GM19324 (cell line): ENCODE results near the gene MACO1.
"Not testable (repeated sequence)": the region's sequence is repeated elsewhere in the genome, so short reads cannot be mapped to it uniquely, and the experiment has no call there.

Experiments
- ATAC-seq: cut with Tn5 transposase; IDR thresholded peaks from one replicate; pipeline ENCODE4 v1.9.1; 2021; ENCODE audit warnings: mild to moderate bottlenecking, moderate library complexity; ENCODE audit not compliant: unreplicated experiment, low FRiP score

The MACO1 gene, protein sequence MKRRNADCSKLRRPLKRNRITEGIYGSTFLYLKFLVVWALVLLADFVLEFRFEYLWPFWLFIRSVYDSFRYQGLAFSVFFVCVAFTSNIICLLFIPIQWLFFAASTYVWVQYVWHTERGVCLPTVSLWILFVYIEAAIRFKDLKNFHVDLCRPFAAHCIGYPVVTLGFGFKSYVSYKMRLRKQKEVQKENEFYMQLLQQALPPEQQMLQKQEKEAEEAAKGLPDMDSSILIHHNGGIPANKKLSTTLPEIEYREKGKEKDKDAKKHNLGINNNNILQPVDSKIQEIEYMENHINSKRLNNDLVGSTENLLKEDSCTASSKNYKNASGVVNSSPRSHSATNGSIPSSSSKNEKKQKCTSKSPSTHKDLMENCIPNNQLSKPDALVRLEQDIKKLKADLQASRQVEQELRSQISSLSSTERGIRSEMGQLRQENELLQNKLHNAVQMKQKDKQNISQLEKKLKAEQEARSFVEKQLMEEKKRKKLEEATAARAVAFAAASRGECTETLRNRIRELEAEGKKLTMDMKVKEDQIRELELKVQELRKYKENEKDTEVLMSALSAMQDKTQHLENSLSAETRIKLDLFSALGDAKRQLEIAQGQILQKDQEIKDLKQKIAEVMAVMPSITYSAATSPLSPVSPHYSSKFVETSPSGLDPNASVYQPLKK

DNA sequence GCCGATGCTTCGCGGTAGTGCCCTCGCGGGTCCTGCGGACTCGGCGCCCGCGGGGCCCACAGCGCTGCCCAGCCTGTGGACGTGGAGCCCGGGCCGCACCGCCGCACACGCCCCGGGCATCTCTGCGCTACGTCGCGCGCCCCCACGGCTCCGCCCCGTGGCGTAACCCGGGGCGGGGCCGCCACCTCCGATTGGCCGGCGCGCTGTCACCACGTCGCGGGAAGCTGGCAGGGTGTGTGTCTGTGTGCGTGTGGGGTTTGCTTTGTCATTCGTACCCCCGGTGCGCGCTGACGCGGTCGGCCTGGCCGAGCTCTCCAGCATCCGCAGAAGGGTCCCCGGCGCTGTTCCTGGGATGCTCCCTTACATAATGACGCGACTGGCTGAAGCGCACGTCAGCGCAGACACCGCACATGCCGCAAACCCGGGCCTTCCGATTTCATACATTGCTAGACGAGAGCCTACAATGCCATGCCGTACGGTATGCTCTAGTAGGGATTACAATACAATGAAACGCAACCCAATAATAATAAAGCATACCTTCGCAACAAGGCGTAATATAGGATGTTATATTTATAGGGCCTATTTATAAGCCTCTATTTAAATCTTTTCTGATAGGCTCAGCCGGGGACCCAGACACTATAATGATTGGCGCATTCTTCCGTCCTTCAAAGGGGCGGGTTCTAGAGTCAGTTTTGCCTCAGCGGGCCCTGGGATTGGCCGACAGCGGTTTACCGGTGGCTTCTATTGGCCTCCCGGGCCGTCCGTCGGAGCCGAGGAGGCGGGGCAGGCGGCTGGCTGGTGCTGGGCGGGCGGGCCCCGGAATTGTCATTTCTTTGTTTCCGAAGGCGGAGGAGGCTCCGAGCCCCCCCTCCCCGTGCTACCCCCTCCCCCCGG lies at the start of gene MACO1:
Gene MACO1 (plus strand): TSS at position 825 of the 894 bp plus-strand sequence. CDS start 202 bp downstream, outside the sequence.
- ATAC-seq, result peak; percentile 83

DNA sequence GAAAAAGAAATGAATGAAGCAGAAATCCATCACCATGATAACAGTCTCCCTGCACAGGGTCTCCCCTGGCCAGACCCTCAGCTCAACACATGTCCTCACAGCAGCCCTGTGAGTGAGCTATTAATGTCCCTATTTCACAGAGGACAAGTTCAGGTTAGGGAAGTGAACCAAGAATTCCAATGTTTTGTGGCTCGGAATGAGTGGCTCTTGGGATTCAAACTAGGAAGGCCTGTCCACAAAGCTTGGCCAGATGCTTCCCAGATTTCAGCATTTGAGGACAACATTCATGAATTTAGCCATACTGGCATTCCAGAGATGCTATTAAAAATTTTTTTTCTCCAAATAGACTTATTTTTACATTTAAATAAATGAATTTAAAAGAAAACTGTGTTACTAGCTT lies 48.2 kb upstream of the MACO1 start:
- not testable (repeated sequence) for ATAC-seq

DNA sequence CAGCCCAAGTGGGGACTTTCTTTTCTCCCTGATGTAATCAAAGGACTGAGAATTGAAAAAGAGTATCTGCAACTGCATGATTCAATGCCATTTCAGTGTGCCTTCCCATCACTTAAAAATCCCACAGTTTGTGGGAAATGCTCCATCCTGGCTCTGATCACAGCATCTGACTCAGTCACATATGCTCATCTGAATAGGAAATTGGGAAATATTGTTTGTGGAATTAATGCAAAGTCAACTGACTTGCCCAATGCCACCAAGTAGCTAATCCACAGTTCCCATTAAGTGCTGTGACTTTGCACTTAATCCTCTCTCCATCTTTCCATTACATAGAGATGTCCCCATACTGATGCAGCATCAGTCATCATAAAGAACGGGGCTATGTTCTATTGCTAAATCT lies 47.6 kb upstream of the MACO1 start:
- ATAC-seq, result not testable (repeated sequence)

DNA sequence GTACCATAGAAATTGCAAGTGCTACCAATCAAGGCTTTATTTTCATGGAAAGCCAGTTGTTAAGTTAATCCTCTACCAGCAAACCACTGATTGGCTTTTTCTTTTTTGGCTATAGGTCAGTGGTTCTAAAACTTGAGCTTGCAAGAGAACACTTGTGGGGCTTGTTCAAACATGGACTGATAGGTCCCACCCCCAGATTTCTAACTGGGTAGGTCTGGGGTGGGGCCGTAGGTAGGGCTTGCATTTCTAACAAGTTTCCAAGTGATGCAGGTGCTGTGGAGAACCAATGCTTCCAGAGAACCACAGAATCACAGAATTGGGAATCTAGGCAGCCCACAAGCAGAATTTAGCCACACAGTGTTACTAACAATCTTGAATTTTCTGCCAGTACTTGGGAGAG lies 46.8 kb upstream of the MACO1 start:
- not testable (repeated sequence) for ATAC-seq

DNA sequence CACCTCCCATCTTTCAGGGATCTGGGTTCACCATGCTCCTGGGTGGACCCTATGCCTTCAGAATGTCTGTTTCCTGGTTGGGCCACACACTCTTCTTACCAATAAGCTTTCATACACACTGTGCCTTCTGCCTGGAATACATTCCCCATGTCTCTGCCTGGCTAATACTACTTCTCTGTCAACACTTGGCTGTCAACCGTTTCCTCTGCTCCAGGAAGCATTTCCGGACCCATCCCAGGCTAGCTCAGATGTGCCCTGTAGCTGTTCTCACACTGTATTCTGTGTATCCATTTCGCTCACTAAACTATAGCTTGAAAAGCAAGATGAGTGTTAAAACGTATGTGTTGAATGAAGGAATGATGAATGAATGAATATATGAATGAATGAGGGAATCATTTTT lies 43.6 kb upstream of the MACO1 start:
- ATAC-seq, result not testable (repeated sequence)

DNA sequence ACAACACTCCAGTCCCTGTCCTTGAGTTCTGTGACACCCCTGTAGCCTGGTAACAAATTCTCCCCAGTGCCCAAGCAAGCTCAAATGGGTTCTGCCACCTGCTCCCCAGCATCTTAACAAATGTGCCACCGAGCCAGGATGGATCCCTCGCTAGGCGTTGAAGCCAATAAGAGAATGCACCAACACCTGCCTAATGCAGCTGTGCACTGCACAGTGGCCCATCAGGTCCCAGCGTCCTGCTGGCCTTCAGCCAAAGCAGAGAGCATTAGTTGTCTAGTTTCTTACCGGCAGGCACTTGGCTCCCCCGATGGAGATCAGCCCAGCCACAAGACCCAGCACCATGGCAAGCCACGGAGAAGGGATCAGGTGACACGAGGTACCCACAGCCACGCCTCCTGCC lies 42.0 kb upstream of the MACO1 start:
- ATAC-seq, result not testable (repeated sequence)

DNA sequence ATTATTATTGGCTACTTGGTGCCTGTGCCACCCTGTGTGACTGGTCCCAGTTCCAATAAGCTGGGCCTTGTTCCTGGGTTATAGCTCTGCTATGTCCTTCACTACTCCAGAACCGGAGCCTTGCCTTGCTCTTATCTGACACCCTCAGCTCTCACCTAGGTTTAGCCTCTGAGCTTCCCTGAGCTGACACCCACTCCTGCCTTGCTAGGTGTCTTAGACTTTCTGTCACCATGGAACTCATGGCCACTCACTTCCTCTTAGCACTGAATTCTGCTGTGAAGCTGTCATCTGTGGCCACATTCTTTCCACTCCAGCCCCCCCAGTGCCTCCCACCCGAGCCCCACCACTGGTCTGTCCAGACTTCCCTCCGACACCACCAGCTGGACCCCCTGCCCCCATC lies 41.0 kb upstream of the MACO1 start:
- ATAC-seq, result not testable (repeated sequence)

DNA sequence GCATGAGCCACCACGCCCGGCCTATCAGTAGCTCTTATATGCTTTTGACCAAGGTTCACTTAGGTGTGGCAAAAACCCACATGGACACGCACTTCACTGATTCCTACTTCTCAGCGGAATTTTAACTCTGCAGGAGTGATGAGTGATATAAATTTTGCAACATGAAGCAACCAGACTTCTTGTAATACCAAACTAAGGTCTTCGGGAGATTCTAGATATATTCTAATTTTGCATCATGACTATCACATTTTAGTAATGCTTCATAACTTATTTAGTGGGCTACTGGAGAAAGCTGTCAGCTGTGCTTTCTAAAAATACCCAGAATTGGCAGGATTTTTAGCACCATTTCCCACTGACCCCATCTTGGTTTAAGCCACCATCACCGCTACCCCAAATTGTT lies 37.9 kb upstream of the MACO1 start:
- ATAC-seq, result no peak

DNA sequence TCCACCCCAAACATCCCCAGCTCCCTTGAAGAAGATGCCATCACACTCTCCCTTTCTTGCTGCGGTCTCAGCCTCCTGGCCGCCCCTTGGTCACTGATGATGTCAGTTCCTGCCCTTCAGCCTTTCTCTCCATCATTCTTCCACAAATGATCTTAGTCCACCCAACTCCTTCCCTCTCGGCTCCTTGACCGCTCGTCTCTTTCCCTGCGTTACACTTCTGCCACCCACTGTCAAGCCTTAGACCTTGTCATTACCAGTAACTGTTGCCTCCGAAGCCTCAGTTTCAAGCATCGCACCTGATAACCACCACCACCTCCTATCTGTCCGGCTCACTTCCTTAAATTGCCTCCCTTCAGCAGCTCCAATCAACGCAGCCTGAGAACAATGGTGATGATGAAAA lies 33.1 kb upstream of the MACO1 start:
- ATAC-seq, result not testable (repeated sequence)

DNA sequence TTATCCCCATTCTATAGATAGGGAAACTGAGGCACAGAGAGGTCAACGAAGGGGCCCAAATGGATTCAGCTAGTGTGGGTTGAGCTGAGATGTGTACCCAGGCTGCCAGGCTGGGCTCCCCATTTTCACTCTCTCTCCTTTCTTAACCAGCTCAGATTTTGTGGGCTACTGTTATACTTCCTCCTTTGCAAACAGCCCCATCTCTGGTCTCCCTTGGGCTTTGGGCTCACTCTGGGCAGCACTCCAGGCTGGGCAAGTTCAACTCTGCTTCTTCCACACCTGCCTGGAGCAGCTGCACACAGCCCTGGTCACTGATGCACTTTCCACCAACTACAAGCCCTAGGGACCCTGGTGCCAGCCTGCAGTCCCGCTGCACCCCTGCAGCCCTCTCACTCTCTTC lies 32.6 kb upstream of the MACO1 start:
- ATAC-seq, result not testable (repeated sequence)

DNA sequence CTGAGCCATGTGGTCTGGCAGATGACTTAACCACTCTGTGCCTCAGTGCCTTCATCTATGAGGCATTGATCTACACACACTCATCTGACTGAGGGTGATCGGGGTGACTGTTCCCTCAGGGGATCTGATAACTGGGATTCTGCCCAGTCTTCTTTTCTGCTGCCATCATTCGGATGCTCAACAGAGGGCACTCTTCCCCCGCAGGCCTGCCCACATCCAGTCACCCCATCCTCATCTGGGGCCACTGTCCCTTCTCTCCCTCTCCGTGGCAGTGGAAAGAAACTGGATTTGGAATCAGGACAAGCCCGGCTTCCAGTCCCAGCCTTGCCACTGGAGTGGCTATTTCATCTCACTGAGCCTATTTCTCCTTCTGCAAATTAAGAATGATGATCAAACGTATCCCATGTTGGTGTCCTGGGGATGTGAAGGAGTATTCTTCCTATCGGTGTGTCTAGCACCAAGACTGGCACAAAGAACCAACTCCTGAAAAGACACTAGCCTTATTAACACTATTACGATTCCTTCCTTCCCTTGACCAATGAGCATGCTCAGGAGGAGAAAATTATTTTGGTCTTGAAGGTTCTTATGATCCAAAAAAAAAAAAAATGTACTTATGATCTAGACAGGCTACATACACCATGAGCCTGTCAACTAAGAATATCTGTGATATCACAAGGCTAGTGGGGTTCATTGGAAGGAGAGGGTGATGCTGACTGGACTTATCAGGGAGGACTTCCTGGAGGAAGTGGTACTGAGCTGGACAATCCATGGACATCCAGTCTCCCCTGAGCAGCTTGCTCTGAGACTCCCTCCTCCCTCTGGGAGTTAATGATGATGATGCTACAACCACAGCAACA lies 27.5 kb upstream of the MACO1 start:
- ATAC-seq, result not testable (repeated sequence)

DNA sequence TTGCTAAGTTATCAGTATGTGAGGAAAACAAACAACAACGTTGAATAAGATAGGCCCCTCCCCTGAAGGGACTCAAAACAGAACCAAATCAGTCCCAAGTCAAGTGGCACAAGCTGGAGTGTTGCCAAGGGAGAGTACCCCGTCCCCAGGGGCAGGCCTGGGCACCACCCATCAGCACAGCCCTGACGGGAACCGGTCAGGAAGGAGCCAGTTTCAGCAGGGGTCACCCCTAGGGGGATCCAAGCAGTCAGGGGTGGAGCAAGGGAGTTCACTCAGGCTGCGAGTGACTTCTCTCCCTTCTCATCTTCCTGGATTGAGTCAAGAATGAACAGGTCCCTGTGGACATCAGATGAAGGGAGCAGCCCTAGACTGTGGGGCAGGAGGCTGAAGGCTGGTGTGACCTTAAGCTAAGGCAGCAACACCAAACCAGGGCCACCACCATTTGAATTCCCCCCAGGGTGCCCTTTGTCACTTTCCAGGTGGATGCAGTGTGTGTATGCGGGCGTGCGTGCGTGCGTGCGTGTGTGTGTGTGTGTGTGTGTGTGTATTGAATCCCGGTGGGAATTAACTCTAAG lies 24.9 kb upstream of the MACO1 start:
- ATAC-seq, result not testable (repeated sequence)

DNA sequence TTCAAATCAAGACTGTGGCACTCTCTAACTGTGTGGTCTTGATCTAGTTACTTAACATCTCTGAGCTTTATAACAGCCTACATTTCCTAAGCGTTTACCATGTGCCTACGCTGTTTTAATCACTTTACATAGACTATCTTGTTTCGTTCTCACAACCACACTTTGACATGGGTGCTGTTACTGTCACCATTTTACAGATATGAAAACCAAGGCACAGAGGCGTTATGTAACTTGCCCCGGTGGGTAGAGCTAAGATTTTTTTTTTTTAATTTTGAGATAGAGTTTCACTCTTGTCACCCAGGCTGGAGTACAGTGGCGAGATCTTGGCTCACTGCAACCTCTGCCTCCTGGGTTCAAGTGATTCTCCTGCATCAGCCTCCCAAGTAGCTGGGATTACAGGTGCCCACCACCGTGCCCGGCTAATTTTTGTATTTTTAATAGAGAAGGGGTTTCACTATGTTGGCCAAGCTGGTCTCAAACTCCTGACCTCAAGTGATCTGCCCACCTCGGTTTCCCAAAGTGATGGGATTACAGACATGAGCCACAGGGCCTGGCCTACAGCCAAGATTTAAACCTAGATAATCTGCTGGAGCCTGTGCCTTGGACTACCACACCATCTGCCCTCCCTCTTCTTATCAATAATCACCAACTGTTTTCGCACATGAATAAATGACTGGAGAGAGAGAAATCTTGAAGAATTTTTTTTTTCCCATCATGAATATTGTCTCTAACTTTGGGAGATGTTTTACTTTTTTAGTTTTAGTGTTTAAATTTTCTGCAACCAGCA lies 20.9 kb upstream of the MACO1 start:
- ATAC-seq, result not testable (repeated sequence)

DNA sequence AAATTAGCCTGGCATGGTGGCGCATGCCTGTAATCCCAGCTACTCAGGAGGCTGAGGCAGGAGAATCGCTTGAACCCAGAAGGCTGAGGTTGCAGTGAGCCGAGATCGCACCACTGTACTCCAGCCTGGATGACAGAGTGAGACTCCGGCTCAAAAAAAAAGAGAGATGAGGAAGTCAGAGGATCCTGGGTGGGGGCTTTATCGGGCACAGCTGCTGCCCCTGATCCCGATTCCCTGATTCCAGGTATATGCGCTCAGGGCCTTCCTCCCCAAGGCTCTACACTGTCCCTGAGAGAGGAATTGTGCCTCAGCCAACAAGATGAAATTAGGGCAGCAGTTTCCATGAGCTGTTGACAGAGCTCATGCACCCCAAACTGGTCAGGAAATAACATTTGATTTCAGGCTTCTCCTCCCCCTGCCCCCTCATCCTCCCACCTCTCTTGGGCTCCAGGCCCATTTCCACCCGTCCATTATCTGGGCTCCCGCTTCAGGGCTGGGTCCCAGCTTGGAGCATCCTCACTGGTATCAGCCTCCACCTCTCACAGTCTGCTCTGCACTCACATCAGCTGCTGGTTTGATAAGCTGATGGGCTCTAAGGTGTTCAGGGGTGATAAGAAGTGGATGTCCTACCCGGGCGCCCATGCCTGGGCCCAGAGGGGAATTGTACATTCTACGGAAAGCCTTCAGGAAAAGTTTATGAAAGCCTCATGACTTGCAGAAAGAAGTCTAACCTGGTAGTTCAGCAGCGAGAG lies 17.6 kb upstream of the MACO1 start:
- ATAC-seq, result not testable (repeated sequence)

DNA sequence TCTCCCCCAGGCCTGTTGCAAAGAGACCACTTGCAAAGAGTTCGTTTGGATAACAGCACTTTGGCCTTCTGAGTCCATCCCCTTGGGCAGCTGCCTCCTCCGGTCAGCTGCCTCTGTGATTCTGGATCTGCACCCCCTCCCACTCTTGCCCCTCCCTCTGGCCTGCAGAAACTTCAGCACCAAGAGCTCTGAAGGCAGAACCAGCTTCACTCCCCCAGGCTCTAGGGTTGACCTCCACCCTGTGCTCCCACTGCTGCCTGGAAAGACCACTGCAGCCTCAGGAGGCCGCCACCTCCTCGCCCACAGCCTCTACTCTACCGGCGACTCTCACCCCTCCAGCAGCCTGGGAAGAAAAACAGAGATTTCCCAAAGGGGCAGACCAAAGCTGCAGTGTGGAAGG lies 16.5 kb upstream of the MACO1 start:
- not testable (repeated sequence) for ATAC-seq

DNA sequence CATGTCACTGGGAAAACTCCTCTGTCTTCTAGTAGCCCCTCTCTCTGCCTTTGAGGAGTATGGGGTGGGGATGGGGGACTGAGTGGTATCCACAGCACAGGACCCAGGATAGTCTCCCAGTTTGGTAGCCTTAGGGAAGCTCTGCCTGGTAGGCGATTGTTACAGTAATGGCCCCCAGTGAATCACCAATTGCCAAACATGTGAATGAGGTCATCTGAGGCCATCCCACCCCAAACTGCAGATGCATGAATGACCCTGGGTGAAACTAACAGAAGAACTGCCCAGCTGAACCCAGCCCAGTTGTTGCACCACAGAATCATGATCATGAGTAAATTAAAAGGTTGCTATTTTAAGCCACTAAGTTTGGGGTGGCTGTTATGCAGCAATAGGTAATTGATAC lies 16.1 kb upstream of the MACO1 start:
- ATAC-seq, result not testable (repeated sequence)

DNA sequence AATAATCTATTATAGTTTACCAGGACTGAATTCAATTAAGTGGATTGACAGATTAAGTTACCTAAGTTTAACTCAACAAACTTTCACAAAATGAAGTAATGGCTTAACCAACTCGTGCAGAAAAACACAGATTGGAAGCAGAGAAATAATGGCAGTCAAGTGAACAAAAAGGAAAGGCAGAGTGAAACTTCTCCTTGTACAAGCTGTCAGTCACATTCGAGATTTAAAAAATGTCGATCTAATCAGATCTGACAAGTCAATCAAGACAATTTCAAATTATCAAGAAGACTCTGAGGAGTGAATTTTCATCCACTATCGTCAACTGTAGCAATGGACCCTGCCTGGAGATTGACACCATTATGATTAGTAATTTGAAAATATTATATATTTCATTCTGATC lies 13.4 kb upstream of the MACO1 start:
- not testable (repeated sequence) for ATAC-seq

DNA sequence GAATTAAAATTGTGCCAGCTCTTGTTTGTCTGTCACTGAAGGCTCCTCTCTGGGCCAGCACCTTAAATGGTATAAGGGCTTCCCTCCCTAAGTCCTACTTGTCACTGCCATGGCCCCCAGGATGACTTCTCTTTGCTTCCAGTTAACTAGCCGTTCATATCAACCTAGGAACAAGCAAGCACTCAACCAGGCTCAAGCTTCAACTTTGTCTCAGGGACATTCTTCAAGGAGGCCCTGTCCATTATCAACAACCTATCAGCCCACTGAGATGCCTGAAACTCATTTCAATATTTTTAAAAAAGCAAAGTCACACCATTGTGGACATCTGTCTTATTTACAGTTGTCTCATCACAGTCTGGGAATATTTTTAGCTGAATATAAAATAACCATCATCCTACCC lies 11.4 kb upstream of the MACO1 start:
- ATAC-seq, result not testable (repeated sequence)
